ENCODE results near the gene ESPNL.

The ESPNL gene

GRCh38 chr2:238116298-238117198 is 16.4 kb downstream of the ESPNL start:
- no peak for DNase-seq

GRCh38 chr2:238117199-238118154 is 17.3 kb downstream of the ESPNL start:
- no peak for DNase-seq

GRCh38 chr2:238119756-238120462 is 19.8 kb downstream of the ESPNL start:
- no peak for DNase-seq

GRCh38 chr2:238120463-238121298 is 20.5 kb downstream of the ESPNL start:
- DNase-seq, result no peak

- DNase-seq, result no peak
These were observed 21.6 kb downstream of the ESPNL start for GRCh38 chr2:238121511-238122286.

- DNase-seq, result no peak
These were observed 22.4 kb downstream of the ESPNL start for GRCh38 chr2:238122287-238123217.

- DNase-seq, result no peak
These were observed 23.3 kb downstream of the ESPNL start for GRCh38 chr2:238123218-238123971.

- DNase-seq, result no peak
These were observed 23.9 kb downstream of the ESPNL start for GRCh38 chr2:238123991-238124470.

GRCh38 chr2:238124488-238125126 is 24.5 kb downstream of the ESPNL start:
- no peak for DNase-seq

- DNase-seq, result no peak
These were observed 25.2 kb downstream of the ESPNL start for GRCh38 chr2:238125127-238125885.

GRCh38 chr2:238126338-238126737 is 26.2 kb downstream of the ESPNL start:
- no peak for DNase-seq

- no peak for DNase-seq
These were observed 26.6 kb downstream of the ESPNL start for GRCh38 chr2:238126775-238127164.

GRCh38 chr2:238127165-238128060 is 27.3 kb downstream of the ESPNL start:
- DNase-seq, result no peak

- DNase-seq, result no peak
These were observed 27.9 kb downstream of the ESPNL start for GRCh38 chr2:238128061-238128440.

- DNase-seq, result no peak
These were observed 28.4 kb downstream of the ESPNL start for GRCh38 chr2:238128534-238129001.

- no peak for DNase-seq
These were observed 29.2 kb downstream of the ESPNL start for GRCh38 chr2:238129166-238130010.

Data from 8988T (cell line).